OCI-LY7 (cell line): Measurements from ENCODE around the gene GAK. TPM values are rescaled to one million over a fixed set of nuclear protein-coding genes. Genes with fewer than 3 reads are reported as not detected.
A peak's percentile ranks its signal among the peaks of the same experiment; 100 is the strongest.

ENCODE experiments used
- BruUV-seq: library from RNA; stranded (reverse); fragments of 400-500 nt; replicated peaks from 2 replicates; lab custom pipeline; 2021; lab: Mats Ljungman, UMichigan
- CTCF ChIA-PET: fragments of 300-600 bp; sonication (Branson Sonifier 250); formaldehyde crosslinking; loops from one replicate; lab custom pipeline; 2022; ENCODE audit warnings: antibody characterized with exemption; ENCODE audit not compliant: unreplicated experiment; lab: Charles Lee
- POLR2A ChIA-PET: fragments of 300-600 bp; sonication (Branson Sonifier 250); formaldehyde crosslinking; loops from one replicate; lab custom pipeline; 2022; ENCODE audit warnings: antibody characterized with exemption; lab: Charles Lee
- DNase-seq: peaks from one replicate; pipeline ENCODE4 v3.0.0-alpha.2; 2015; ENCODE audit warnings: low spot score
- H2AFZ ChIP-seq: fragments of 200-600 bp; sonication (generic), shearing (Covaris generic); 2 replicates; pipeline ENCODE4 v1.6.1; 2014; ENCODE audit warnings: mild to moderate bottlenecking, antibody characterized with exemption, low read length, moderate library complexity
- H3K27ac ChIP-seq: fragments of 200-600 bp; sonication (generic); 2 replicates; pipeline ENCODE4 v1.5.1; 2014; ENCODE audit warnings: mixed run types, low read depth, mild to moderate bottlenecking, moderate library complexity, low read length, inconsistent platforms; ENCODE audit not compliant: poor library complexity, severe bottlenecking
- H3K36me3 ChIP-seq: fragments of 200-600 bp; sonication (generic); 2 replicates; pipeline ENCODE4 v1.6.1; 2014; ENCODE audit warnings: mild to moderate bottlenecking, antibody characterized with exemption, low read length, moderate library complexity, mixed read lengths; ENCODE audit not compliant: insufficient read depth
- H3K4me1 ChIP-seq: fragments of 200-600 bp; sonication (generic); 2 replicates; pipeline ENCODE4 v1.5.1; 2014; ENCODE audit warnings: mild to moderate bottlenecking, low read length; ENCODE audit not compliant: insufficient read depth, poor library complexity, severe bottlenecking
- H3K4me2 ChIP-seq: fragments of 200-600 bp; sonication (generic); 2 replicates; pipeline ENCODE4 v1.6.1; 2014; ENCODE audit warnings: mild to moderate bottlenecking, low read length
- H3K4me3 ChIP-seq: fragments of 200-600 bp; sonication (generic); 2 replicates; pipeline ENCODE4 v1.5.1; 2014; ENCODE audit warnings: mild to moderate bottlenecking, low read depth, low read length; ENCODE audit not compliant: poor library complexity, severe bottlenecking
- H3K79me2 ChIP-seq: fragments of 200-600 bp; sonication (generic); 2 replicates; pipeline ENCODE4 v1.6.1; 2016; ENCODE audit warnings: low read depth, mild to moderate bottlenecking, low read length, moderate library complexity, mixed read lengths; ENCODE audit not compliant: insufficient read depth
- H3K9me2 ChIP-seq: fragments of 200-600 bp; sonication (generic); 2 replicates; pipeline ENCODE4 v1.6.1; 2016; ENCODE audit warnings: mild to moderate bottlenecking, low read length, mixed read lengths; ENCODE audit not compliant: insufficient read depth
- H3K9me3 ChIP-seq: fragments of 200-600 bp; sonication (generic); 2 replicates; pipeline ENCODE4 v1.6.1; 2014; ENCODE audit warnings: mild to moderate bottlenecking, mixed run types, low read length, mixed read lengths
- H4K20me1 ChIP-seq: fragments of 200-600 bp; sonication (generic); 2 replicates; pipeline ENCODE4 v1.6.1; 2014; ENCODE audit warnings: mild to moderate bottlenecking, antibody characterized with exemption, low read length, moderate library complexity, mixed read lengths; ENCODE audit not compliant: insufficient read depth
- EZH2phosphoT487 ChIP-seq: fragments of 200-600 bp; sonication (generic); IDR thresholded peaks from 2 replicates; pipeline ENCODE4 v1.6.1; 2018; ENCODE audit warnings: low read depth, borderline replicate concordance, mild to moderate bottlenecking, mixed run types, antibody characterized with exemption, low read length, moderate library complexity, mixed read lengths
- intact Hi-C: fragments of 100-400 bp; cut with micrococcal nuclease; formaldehyde crosslinking; loops from one replicate; pipeline ENCODE4 v1.10.0; 2022; ENCODE audit not compliant: unreplicated experiment
- total RNA-seq, 2 experiments: library from RNA; depleted of rRNA in 1 of 2; stranded (reverse); fragments of >200 nt in 1 of 2; shearing (Covaris generic) in 1 of 2; gene quantifications; 2 replicates each; pipeline ENCODE4 v1.2.3, GENCODE V29; 2014 to 2022
- TF ChIP-seq, protein P1 (sequence below): fragments of 200-600 bp; sonication (generic); conservative IDR thresholded peaks from 2 replicates; pipeline ENCODE4 v1.5.1; 2014; ENCODE audit warnings: mild to moderate bottlenecking, antibody characterized with exemption, low read length, moderate library complexity, mixed read lengths

GAK gene
- total RNA-seq, 2 experiments from 2014 or later, result 86.1 to 107 TPM

DNA sequence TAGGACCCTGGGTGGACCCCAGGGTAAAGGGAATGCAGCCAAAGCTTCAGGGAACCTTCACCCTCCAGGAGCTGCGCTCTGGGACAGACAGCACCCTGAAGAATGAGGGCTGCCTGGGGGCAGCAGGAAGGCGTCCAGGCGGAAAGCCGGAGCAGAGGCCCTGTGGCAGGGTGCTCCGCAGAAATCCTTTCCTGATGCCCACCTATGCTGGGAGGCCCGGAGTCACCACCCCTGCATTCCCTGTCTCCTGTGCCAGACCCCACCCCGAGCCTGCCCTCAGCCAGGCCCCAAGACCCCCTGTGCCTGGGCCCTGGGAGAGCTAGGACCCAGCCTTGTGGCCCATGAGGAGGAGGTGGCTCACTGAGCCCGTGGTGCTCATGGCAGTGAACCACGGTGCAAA lies 42.6 kb upstream of the GAK start:
- no peaks in the 10 kb centered on the region for H3K79me2 ChIP-seq
- no peaks in the 10 kb centered on the region for H3K9me3 ChIP-seq
- no peak overlapping the region for H2AFZ ChIP-seq
- ChIA-PET POLR2A (no interaction called here), CTCF (interaction anchor here (0.6 kb wide), 1 partner anchor 66 kb away, joined by 3 read pairs; no protein-coding TSS in a partner anchor)
- H3K4me2 ChIP-seq, result no peak overlapping the region
- peaks cover 7% of the 10 kb centered on the region for H3K4me1 ChIP-seq
- H4K20me1 ChIP-seq, result no peaks in the 10 kb centered on the region
- no peaks in the 10 kb centered on the region for H3K36me3 ChIP-seq
- no peak for TF ChIP-seq EZH2phosphoT487
- TF ChIP-seq, protein P1, sequence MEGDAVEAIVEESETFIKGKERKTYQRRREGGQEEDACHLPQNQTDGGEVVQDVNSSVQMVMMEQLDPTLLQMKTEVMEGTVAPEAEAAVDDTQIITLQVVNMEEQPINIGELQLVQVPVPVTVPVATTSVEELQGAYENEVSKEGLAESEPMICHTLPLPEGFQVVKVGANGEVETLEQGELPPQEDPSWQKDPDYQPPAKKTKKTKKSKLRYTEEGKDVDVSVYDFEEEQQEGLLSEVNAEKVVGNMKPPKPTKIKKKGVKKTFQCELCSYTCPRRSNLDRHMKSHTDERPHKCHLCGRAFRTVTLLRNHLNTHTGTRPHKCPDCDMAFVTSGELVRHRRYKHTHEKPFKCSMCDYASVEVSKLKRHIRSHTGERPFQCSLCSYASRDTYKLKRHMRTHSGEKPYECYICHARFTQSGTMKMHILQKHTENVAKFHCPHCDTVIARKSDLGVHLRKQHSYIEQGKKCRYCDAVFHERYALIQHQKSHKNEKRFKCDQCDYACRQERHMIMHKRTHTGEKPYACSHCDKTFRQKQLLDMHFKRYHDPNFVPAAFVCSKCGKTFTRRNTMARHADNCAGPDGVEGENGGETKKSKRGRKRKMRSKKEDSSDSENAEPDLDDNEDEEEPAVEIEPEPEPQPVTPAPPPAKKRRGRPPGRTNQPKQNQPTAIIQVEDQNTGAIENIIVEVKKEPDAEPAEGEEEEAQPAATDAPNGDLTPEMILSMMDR, result no peak
- no peak for DNase-seq
- H3K4me3 ChIP-seq, result no peak overlapping the region
- no peaks in the 10 kb centered on the region for H3K9me2 ChIP-seq
- H3K27ac ChIP-seq, result no peak overlapping the region
- BruUV-seq, result no TSS peak
- intact Hi-C loops, result loop anchor here (5.0 kb wide), 1 partner anchor 37 kb away; no protein-coding TSS in a partner anchor

DNA sequence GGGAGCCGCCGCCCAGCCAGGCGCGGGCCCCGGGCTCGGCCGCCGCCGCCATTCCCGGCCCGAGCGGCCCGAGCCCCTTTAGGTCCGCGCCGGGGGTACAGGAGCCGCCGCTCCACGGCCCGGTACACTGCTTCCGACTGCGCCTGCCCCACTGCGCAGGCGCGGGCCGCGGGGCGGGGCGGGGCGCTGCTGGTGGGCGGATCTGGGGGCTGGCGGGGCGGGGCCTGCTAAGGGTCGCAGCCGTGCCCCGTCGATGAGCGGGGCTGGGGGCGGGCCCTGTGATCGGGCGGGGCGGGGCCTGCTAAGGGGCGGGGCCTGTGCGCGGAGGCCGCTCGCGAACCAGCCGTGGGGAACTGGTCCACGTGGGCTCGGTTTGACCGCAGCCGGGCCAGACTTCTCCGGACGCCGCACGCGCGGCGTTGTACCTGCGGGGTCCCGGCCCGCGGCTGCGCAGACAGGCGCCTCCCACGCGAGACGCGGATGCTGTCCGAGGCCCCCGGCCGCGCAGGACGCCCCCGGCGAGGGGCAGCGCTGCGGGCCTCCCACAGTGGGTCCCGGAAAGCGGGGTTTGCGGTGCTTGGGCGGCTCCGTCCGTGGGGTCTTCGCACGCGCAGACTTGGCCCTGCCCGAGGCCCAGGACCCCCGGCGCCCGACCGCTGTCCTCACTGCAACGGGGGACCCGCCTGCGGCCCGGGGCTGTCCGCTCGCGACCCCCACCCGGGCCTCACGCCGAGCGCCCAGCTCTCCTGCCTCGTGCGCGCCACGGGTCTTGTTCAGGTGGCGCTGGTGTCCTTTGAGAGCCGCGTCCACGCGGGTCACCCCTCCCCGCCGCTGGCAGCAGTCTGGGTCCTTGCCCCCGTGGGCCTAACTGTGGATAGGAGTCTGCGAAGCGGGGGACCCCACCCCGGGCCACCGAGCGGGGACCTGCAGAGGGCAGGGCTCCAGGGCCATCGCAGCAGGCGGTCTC lies 41.6 kb upstream of the GAK start, which contains the start of gene DGKQ:
Gene DGKQ (minus strand): TSS at position 139 of the 967 bp plus-strand sequence. CDS start 87 bp downstream, at position 52.
- CTCF ChIA-PET, result no interaction called here
- POLR2A ChIA-PET, result no interaction called here
- Histone ChIP-seq H3K4me2 (peak within 1 kb of the TSS; percentile 96), H3K79me2 (no peaks in the 10 kb centered on the region), H2AFZ (peak within 1 kb of the TSS; percentile 16; the same call in 1 of the 2 replicates), H3K9me2 (no peaks in the 10 kb centered on the region), H3K36me3 (no peaks in the 10 kb centered on the region), H3K27ac (no peak within 1 kb of the TSS), H3K4me3 (peak within 1 kb of the TSS; percentile 95), H3K4me1 (peaks cover 7% of the 10 kb centered on the region), H4K20me1 (no peaks in the 10 kb centered on the region), H3K9me3 (no peaks in the 10 kb centered on the region)
- DNase-seq, result peak; percentile 83
- TF ChIP-seq EZH2phosphoT487, result no peak
- TF ChIP-seq, protein P1, result no peak
- intact Hi-C loops, result loop anchor here (5.0 kb wide), 1 partner anchor 36 kb away; no protein-coding TSS in a partner anchor
- BruUV-seq, result no TSS peak
